Cardiac muscle cell (in vitro differentiated cells and primary cell): ENCODE data around the gene TTLL6. TPM values are rescaled to one million over a fixed set of nuclear protein-coding genes. Genes with fewer than 3 reads are reported as not detected.

Experiments used
- DNase-seq, 2 donors: peaks; one replicate each; pipeline versions ENCODE4 v3.0.0 to v3.0.0-alpha.2; 2010 to 2017; ENCODE audit warnings: low read depth in 1 of 2, low spot score in 1 of 2
- H3K27ac ChIP-seq: fragments of 200-600 bp; sonication (generic); 2 replicates; pipeline ENCODE4 v1.5.1; 2016
- H3K27me3 ChIP-seq: fragments of 200-600 bp; sonication (generic); 2 replicates; pipeline ENCODE4 v1.6.0; 2016; ENCODE audit warnings: control low read depth
- H3K36me3 ChIP-seq: fragments of 200-600 bp; sonication (generic); 2 replicates; pipeline ENCODE4 v1.5.1; 2016; ENCODE audit warnings: control low read depth
- H3K4me1 ChIP-seq: fragments of 200-600 bp; sonication (generic); 2 replicates; pipeline ENCODE4 v1.8.1; 2017; ENCODE audit warnings: low read depth, mild to moderate bottlenecking, mixed run types
- H3K4me3 ChIP-seq: fragments of 200-600 bp; sonication (generic); 2 replicates; pipeline ENCODE4 v1.5.1; 2016; ENCODE audit warnings: mild to moderate bottlenecking
- H3K9me3 ChIP-seq: fragments of 200-600 bp; sonication (generic); 2 replicates; pipeline ENCODE4 v1.5.1; 2017; ENCODE audit warnings: low read depth, mild to moderate bottlenecking, control low read depth
- CTCF ChIP-seq: IDR thresholded peaks from 2 replicates; pipeline ENCODE4 v1.5.1; 2012; ENCODE audit warnings: low read depth, mild to moderate bottlenecking, low read length
- polyA plus RNA-seq: library from polyadenylated mRNA; unstranded; fragments of >200 nt; fragmentation: Nextera tagmentation; extraction: Ambion mirVana; gene quantifications from 2 replicates; pipeline ENCODE4 v1.2.1, GENCODE V29; 2016
- total RNA-seq: library from RNA; depleted of rRNA; stranded (reverse); fragments of >200 nt; gene quantifications from 2 replicates; pipeline ENCODE4 v1.2.3, GENCODE V29; 2016

Gene TTLL6
- total and polyA plus RNA-seq, 2 experiments from 2014 or later = 0.03 TPM; not detected in 1

GRCh38 chr17:48755356-48755755, 61.7 kb downstream of the TTLL6 start:
- no peak for TF ChIP-seq CTCF
- Histone ChIP-seq H3K4me3 (no peak overlapping the region), H3K36me3 (no peaks in the 10 kb centered on the region), H3K27ac (no peak overlapping the region), H3K27me3 (peaks cover 100% of the 10 kb centered on the region), H3K9me3 (no peaks in the 10 kb centered on the region), H3K4me1 (no peaks in the 10 kb centered on the region)
- DNase-seq = no peak

GRCh38 chr17:48754500-48755261, 62.3 kb downstream of the TTLL6 start:
- no peaks in the 10 kb centered on the region for H3K36me3 ChIP-seq
- H3K27ac ChIP-seq = no peak overlapping the region
- no peak for TF ChIP-seq CTCF
- peak in 1 of 2 donors; percentile 18 for DNase-seq
- H3K9me3 ChIP-seq = no peaks in the 10 kb centered on the region
- no peak overlapping the region for H3K4me3 ChIP-seq
- H3K4me1 ChIP-seq = no peaks in the 10 kb centered on the region
- peaks cover 100% of the 10 kb centered on the region for H3K27me3 ChIP-seq

- no peaks in the 10 kb centered on the region for H3K4me1 ChIP-seq
- no peak overlapping the region for H3K27ac ChIP-seq
- no peaks in the 10 kb centered on the region for H3K9me3 ChIP-seq
- H3K27me3 ChIP-seq = peaks cover 100% of the 10 kb centered on the region
- no peak overlapping the region for H3K4me3 ChIP-seq
- no peaks in the 10 kb centered on the region for H3K36me3 ChIP-seq
- no peak for DNase-seq
- TF ChIP-seq CTCF = no peak
Observed at GRCh38 chr17:48753794-48754499, 63.1 kb downstream of the TTLL6 start.

GRCh38 chr17:48752399-48753288, 64.4 kb downstream of the TTLL6 start:
- Histone ChIP-seq H3K4me1 (no peaks in the 10 kb centered on the region), H3K9me3 (no peaks in the 10 kb centered on the region), H3K27ac (no peak overlapping the region), H3K4me3 (no peak overlapping the region), H3K27me3 (peaks cover 100% of the 10 kb centered on the region), H3K36me3 (no peaks in the 10 kb centered on the region)
- TF ChIP-seq CTCF = no peak
- DNase-seq = no peak

- H3K27me3 ChIP-seq = peaks cover 100% of the 10 kb centered on the region
- no peaks in the 10 kb centered on the region for H3K36me3 ChIP-seq
- no peak overlapping the region for H3K4me3 ChIP-seq
- H3K4me1 ChIP-seq = no peaks in the 10 kb centered on the region
- no peak overlapping the region for H3K27ac ChIP-seq
- no peak for TF ChIP-seq CTCF
- no peak for DNase-seq
- H3K9me3 ChIP-seq = no peaks in the 10 kb centered on the region
Observed at GRCh38 chr17:48751733-48752398, 65.2 kb downstream of the TTLL6 start.
